HL-60/S4 (cell line): Measurements from ENCODE around the gene SGF29.
"Not testable (repeated sequence)": the region's sequence is repeated elsewhere in the genome, so short reads cannot be mapped to it uniquely, and the experiment has no call there.

ENCODE experiments used
- in situ Hi-C: fragments of 300-500 bp; cut with MboI; formaldehyde crosslinking; loops from 2 replicates; pipeline ENCODE4 v1.14.3; 2022; ENCODE audit warnings: low sequenced_read_pairs

SGF29 gene

DNA sequence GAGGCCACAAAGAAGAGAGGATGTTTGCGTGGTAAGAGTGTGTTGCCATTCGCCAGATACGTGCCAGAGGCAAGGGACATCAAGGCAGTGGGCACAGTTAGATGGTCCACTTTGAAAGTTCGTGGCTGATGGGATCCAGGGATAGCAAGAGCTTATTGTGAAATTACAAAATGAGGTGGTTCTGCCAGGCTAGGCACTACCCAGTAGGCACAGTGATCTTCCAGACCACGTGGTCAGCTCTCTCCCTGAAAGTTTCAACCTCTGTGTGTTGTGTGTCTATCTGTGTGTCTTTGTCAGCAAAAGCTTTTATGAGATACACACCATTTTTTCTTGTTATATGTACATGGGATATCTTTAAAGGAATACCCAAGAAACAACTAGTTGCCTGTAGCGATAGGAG is 9.5 kb downstream of the SGF29 start:
- in situ Hi-C loops, result no loop called here

DNA sequence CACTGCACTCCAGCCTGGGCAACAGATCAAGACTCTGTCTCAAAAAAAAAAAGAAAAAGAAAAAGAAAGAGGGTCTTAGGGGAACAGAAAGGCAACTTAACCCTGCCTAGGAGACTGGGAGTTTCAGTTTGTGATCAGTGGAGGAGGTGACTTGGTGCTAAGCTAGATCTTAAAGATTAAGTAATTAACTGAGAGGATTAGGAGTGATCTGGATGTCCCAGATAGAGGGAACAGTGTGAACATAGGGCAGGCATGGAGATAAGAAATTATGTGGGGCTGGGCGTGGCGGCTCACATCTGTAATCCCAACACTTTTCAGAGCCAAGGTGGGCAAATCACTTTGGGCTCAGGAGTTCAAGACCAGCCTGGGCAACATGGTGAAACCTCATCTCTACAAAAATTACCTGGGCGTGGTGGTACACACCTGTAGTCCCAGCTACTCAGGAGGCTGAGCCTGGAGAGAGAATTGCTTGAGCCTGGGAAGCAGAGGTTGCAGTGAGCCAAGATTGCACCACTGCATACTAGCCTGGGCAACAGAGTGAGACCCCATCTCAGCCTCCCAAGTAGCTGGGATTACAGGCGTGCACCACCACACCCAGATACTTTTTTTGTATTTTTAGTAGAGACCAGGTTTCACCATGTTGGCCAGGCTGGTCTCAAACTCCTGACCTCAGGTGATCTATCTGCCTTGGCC is 12.7 kb downstream of the SGF29 start:
- in situ Hi-C loops, result not testable (repeated sequence)

DNA sequence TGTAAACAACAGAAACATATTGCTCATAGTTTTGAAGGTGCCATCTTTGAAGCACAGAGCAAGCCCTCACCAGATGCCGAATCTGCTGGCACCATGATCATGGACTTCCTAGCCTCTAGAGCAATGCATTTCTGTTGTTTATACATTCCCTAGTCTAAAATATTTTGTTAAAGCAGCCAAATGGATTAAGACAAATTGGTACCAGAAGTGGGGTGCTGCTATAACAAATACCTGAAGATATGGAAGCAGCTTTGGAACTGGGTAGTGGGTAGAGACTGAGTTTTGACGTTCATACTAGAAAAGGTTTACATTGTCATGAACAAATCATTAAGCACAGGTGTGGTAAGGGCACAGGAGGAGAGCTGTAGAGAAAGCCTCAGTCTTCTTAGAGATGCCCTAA is 13.6 kb downstream of the SGF29 start:
- in situ Hi-C loops, result no loop called here

DNA sequence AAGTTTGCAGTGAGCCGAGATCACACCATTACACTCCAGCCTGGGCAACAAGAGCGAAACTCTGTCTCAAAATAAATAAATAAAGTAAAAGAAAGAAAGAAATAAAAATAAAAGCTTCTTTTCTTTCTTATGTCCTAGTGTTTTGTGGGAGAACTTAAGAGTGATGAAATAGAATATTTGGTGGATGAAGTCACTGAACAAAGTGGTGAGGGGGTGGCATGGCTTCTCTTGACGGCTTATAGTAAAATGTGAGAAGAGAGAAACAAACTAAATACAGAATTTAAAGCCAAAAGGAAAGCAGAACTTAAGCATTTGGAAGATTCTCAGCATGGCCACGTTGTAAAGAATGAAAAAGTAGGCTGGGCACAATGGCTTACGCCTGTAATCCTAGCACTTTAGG is 15.3 kb downstream of the SGF29 start:
- in situ Hi-C loops, result no loop called here

DNA sequence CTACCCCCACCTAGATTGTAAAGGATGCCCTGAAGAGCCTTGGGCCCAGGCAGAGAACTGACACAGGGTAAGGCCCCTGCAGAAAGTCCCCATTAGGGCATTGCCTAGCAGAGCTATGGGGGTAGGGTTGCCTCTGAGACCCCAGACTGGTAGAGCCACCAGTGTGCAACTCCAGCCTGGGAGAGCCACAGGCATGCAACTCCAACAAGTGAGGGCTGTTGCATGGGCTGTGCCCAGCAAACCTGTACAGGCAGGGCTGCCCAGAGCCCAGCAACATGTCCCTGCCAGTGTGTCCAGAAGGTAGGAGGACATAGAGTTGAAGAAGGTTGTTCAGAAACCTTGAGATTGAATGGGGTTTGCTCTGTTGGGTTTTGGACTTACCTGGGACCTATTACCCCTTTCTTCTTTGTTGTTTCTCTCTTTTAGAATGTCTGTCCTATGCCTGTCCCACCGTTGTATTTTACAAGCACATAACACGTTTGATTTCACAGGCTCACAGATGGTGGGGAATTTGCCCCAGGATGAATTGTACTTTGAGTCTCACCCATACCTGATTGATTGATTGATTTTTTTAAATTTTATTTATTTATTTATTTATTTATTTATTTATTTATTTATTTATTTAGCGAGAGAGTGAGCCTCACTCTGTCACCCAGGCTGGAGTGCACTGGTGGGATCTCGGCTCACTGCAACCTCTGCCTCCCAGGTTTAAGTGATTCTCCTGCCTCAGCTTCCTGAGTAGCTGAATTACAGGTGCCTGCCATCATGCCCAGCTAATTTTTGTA is 16.4 kb downstream of the SGF29 start:
- in situ Hi-C loops, result no loop called here

DNA sequence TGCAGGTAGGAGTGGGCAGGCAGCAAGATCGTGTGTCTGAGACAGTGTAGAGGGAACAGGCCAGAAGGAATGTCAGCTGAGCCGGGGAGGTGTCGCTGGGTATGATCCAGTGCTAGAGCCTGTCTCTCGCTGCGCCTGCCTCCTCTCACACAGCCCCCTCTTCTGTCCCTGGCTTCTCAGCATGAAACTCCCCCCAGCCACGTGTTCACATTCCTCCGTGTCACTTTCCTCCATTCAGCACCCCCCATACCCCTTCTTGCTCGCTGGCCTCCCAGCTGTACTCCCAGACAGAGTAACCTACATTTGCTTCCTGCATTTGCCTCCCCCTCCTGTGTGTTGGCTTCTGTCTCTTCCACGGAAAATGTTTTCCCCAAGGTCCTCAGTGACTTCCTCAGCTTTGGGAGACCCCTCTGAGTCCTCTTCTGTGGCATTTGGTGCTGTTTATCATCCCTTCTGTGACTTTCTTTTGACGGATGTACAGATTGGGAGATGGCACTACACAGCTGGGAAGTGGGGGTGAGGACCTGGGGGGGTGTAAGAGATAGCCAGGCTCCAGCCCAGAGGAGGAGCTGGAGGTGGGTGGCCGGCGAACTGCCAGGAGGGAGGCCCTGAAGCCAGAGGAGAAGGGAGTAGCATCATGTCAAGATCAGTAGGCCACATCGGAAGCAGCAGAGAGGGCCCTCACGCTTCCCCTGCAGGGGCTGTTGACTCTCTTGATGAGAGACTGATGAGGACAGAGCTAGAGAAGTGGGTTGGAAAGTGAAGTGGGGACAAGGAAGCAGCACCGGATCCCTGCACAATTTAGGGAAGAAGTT is 19.2 kb downstream of the SGF29 start:
- in situ Hi-C loops, result no loop called here

DNA sequence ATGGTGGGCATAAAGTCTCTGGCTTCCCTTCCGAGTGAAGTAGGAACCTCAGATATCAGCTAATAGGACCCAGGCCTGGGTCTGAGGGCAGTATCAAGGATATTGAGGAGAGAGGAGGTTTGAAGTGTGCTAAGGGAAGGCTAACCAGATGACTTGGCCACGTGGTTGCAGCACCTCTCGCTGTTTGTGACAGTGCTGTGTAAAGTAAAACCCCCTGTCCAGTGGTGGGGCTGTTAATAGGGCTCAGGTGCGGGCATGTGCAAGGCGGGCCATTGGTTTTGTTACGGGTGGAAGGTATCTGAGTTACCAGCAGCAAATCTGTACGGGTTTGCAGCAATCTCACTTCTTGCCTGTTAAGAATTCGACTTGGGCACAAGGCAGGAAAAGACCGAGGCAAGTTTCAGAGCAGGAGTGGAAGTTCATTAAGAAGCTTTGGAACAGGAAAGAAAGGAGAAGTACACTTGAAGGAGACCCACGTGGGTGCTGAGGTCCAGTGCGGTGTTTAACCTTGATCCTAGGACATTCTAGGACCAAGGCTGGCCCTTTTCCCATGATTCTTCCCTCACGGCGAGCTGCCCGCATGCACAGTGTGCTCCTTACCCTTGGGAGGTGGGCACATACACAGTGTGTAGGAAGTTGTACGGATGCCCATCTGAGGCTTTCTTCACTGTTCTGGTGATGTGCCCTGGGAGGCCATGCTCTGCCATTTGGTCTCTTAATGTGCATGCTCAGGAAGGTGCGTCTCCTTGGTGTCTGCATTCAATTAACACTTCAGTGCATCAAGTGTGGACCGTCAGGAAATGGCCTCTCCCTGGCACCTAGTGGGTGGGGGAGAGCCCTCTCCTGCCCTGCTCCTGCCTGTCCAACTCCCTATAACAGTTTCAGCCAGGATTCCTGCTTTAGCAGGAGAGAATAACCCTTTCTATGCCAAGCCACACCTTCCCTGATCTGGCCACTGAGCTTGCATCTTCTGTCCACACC is 20.3 kb downstream of the SGF29 start:
- in situ Hi-C loops, result no loop called here

DNA sequence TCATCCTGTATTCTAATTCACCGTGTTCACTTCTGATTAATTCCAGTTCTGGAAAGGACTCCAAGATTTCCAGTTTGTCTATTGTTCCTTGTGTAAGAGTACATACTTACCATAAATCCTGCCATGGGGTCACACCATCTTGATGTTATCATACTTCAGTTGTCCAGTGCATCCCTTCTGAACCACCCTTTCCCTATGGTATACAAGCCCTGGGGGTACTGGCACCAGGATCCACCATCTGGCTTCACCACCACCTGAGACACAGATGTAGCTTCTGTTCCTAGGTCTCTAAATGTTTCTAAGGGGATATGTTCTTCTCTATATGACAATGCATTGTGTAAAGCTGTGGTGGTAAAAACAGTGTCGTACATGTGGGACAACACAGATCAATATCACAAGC is 21.2 kb downstream of the SGF29 start:
- in situ Hi-C loops, result no loop called here

DNA sequence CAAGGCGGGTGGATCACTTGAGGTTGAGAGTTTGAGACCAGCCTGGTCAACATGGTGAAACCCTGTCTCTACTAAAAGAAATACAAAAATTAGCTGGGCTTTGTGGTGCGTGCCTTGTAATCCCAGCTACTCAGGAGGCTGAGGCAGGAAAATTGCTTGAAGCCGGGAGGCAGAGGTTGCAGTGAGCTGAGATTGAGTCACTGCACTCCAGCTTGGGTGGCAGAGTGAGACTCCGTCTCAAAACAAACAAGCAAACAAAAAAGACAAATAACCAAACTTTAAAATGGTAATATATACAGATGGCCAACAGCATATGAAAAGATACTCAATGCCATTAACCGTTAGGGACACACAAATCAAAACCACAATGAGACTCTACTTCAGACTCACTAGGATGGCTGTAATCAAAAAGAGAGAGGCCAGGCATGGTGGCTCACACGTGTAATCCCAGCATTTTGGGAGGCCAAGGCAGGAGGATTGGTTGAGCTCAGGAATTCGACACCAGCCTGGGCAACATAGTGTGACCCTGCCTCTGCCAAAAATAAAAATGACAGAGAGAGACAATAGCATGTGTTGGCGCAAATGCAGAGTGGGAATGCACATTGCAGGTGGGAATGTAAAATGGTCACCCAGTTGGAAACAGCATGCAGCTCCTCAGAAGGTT is 21.9 kb downstream of the SGF29 start:
- in situ Hi-C loops, result no loop called here

DNA sequence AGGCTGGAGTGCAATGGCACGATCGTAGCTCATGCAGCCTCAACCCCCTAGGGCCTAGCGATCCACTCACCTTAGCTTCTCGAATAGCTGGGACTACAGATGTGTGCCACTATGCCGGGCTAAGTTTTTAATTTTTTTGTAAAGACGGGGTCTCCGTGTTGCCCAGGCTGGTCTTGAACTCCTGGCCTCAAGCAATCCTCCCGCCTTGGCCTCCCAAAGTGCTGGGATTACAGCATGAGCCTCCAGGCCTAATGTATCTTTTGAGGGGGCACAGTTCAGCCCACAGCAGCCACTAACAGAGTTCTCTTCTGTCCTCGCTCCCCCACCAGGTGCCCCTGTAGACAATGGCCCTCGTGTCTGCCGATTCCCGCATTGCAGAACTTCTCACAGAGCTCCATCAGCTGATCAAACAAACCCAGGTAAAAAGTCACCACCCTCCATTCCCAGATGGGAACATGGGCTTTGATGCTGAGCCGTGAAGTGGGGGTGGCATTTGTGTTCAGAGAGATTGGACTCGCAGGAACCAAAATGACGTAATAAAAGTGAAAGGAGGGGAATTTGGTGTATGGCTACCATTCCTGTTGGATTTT is 27.1 kb downstream of the SGF29 start:
- in situ Hi-C loops, result no loop called here

DNA sequence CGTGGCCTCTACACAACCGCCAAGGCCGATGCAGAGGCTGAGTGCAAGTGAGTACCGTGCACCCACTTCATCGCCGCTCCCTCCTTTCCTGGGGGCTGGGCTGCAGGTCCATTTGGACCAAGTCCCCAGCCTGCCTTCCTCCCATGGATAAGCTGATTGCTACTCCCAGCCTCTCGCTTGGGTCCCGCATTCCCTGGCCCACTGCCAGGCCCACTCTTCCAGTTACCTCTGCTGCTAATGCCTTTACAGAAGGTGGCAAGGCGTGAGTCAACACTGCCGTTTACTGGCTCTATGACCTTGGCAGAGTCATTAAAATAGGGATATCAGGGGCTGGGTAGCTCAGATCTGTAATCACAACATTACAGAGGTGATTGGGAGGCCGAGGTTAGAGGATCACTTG is 32.0 kb downstream of the SGF29 start:
- in situ Hi-C loops, result no loop called here

DNA sequence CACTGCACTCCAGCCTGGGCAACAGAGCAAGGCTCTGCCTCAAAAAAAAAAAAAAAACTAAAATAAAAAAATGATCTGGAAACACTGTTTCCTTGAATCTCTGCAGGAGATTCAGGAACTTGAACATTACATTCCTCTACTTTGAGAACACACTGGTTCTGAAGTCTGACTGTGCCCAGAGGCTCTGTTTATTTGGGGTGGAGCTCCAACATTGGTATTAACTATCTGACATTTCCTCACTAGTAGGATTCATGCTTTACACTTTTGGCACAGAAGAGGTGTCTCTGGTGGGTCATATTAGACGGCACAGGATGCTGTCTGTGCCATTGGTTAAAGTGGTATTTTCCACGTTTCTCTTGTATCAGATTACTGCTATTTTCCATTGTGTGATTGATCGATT is 32.7 kb downstream of the SGF29 start:
- in situ Hi-C loops, result no loop called here

DNA sequence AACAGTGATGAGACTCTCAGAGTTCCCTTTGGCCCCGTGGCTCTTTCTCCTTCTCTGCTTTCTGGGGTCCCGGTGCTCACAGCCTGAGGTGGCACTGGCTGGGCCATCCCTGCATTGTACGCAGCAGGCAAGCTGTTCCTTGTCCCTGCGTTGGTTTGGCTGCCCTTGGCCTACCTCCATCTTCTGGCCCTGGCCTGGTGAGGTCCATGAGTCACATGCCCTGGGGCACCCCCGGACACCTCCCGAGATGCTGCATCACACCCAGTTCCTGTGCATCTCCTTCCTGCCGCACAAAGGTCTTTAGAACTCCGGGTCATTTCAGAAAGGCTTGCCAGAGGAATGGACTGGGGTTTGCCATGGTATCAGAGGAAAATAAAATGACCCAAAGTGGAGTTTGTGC is 33.7 kb downstream of the SGF29 start:
- in situ Hi-C loops, result no loop called here

DNA sequence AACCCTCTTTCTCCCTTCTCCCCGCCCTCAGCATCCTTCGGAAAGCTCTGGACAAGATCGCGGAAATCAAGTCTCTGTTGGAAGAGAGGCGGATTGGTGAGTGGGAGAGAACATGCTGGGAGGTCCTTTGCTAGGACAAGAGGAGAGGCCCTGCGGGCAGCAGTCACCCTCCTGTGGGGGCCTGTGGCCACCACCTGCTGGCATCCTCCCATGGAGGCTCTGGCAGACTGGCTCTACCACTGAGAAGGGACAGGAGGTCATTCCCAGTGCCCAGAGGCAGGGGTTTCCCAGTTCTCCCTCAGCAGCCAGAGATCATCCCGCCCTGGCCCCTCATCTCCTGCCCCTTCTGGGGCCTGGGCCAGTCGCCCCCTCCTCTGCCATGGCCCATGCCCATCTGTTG is 35.3 kb downstream of the SGF29 start:
- in situ Hi-C loops, result no loop called here

DNA sequence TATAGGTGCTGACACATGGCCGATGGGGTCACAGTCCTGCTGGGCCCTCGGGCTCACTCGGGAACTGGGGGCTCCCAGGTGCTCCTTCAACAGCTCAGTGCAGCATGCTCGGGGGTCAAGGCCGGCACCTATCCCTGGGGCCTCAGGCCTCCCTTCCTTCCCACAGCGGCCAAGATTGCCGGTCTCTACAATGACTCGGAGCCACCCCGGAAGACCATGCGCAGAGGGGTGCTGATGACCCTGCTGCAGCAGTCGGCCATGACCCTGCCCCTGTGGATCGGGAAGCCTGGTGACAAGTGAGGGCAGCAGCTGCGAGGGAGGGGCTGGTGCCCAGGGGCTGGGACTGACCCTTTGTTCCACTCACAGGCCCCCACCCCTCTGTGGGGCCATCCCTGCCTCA is 36.2 kb downstream of the SGF29 start:
- in situ Hi-C loops, result no loop called here

DNA sequence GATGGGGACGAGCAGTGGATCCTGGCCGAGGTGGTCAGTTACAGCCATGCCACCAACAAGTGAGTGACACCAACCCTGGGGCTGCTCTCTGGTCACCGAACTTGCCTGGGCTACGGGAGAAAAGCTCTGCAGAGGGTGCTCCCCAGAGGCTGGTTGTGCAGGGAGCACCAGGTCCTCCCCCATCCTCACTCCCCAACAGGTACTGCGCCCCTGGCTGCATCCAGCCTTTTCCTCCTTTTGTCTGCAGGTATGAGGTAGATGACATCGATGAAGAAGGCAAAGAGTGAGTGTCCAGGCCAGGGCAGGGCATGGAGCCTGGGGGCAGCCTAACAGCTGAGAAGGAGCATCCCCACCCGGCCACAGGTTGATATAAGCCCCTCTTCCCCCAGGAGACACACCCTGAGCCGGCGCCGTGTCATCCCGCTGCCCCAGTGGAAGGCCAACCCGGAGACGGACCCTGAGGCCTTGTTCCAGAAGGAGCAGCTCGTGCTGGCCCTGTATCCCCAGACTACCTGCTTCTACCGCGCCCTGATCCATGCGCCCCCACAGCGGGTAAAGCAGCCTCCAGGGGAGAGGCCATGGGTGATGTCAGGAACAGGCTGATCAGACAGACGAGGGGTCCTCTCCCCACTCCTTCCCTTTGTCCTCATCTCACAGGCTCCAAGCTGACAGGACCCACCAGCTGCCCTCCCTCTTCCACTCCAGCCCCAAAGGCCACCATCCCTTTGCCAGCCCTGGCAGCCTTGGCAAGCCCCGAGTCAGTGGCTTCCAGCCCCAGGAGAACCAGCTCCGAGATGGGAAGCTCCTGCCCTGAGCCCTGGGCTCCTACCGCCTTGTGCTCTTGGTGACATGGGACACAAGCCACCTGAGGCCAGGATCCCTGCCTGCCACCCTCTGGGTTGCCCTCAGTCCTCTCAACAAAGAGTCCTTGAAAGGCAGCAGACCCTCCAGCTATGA is 36.9 kb downstream of the SGF29 start:
- in situ Hi-C loops, result no loop called here

DNA sequence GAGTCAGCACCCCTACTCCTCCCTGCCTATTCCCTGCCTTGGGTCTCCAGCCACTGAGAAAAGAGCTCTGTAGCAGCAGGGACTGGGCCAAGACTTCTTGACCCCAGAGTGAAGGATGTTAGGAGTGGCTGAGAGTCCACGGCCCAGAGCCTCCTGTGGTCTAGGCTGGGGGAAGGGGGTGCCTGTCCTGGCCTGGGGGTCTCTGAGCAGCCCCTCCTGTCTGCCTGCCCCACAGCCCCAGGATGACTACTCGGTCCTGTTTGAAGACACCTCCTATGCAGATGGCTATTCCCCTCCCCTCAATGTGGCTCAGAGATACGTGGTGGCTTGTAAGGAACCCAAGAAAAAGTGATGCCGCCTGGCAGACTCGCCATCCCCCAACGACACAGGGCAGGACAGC is 37.6 kb downstream of the SGF29 start:
- in situ Hi-C loops, result no loop called here

DNA sequence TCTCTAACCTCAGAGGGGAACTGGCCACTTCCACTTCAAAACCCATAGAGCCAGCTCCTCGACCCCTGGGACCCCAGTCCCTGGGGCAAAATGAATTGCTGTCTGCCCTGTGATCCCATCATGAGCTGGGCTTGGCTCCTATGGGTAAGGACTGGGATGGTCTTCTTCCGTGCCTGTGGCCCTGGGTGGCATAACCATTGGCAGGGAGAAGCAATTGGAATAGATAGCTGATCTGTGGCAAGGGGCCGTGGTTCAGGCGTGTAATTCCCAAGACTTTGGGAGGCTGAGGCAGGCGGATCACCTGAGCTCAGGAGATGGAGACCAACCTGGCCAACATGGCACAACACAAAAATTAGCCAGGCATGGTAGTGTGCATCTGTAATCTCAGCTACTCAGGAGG is 38.8 kb downstream of the SGF29 start:
- in situ Hi-C loops, result no loop called here
